Parathyroid adenoma (tissue), 2 donors: Measurements from ENCODE around the gene DOK5.

Source experiments
- H2AFZ ChIP-seq: fragments of 300-600 bp; sonication (generic); one replicate; pipeline ENCODE4 v1.7.0; 2017; ENCODE audit warnings: antibody characterized with exemption, mild to moderate bottlenecking
- H3K27ac ChIP-seq: fragments of 300-600 bp; sonication (generic); one replicate; pipeline ENCODE4 v1.7.0; 2017
- H3K27me3 ChIP-seq: fragments of 300-600 bp; sonication (generic); one replicate; pipeline ENCODE4 v1.7.0; 2017; ENCODE audit warnings: low read length; ENCODE audit not compliant: control insufficient read depth, insufficient read depth
- H3K36me3 ChIP-seq: fragments of 300-600 bp; sonication (generic); one replicate; pipeline ENCODE4 v1.7.0; 2017; ENCODE audit warnings: low read length; ENCODE audit not compliant: control insufficient read depth, insufficient read depth
- H3K4me1 ChIP-seq: fragments of 300-600 bp; sonication (generic); one replicate; pipeline ENCODE4 v1.7.0; 2017; ENCODE audit warnings: control low read depth
- H3K4me2 ChIP-seq: fragments of 300-600 bp; sonication (generic); one replicate; pipeline ENCODE4 v1.7.0; 2017; ENCODE audit warnings: low read length
- H3K4me3 ChIP-seq: fragments of 300-600 bp; sonication (generic); one replicate; pipeline ENCODE4 v1.7.0; 2017; ENCODE audit warnings: low read depth, low read length
- H3K79me2 ChIP-seq: fragments of 300-600 bp; sonication (generic); one replicate; pipeline ENCODE4 v1.7.0; 2017; ENCODE audit warnings: control low read depth
- H3K9ac ChIP-seq: fragments of 300-600 bp; sonication (generic); one replicate; pipeline ENCODE4 v1.7.0; 2017; ENCODE audit warnings: mild to moderate bottlenecking
- H3K9me3 ChIP-seq: fragments of 300-600 bp; sonication (generic); one replicate; pipeline ENCODE4 v1.7.0; 2017; ENCODE audit warnings: low read length; ENCODE audit not compliant: control insufficient read depth
- CTCF ChIP-seq: fragments of 300-600 bp; sonication (generic); IDR thresholded peaks from one replicate; pipeline ENCODE4 v1.7.0; 2017; ENCODE audit warnings: antibody characterized with exemption, mild to moderate bottlenecking
- donor health status: primary hyperparathyroidism.

Gene DOK5

GRCh38 chr20:54450207-54450606 is 25.2 kb upstream of the DOK5 start:
- no peak for TF ChIP-seq CTCF
- no peak overlapping the region for H3K27ac ChIP-seq
- H3K36me3 ChIP-seq = no peaks in the 10 kb centered on the region
- no peak overlapping the region for H3K4me3 ChIP-seq
- H3K4me1 ChIP-seq = no peaks in the 10 kb centered on the region
- no peak overlapping the region for H2AFZ ChIP-seq
- no peaks in the 10 kb centered on the region for H3K27me3 ChIP-seq
- no peaks in the 10 kb centered on the region for H3K79me2 ChIP-seq
- H3K9ac ChIP-seq = no peak overlapping the region
- H3K4me2 ChIP-seq = no peak overlapping the region
- no peaks in the 10 kb centered on the region for H3K9me3 ChIP-seq

GRCh38 chr20:54451171-54451570 is 24.2 kb upstream of the DOK5 start:
- no peak for TF ChIP-seq CTCF
- no peak overlapping the region for H3K4me3 ChIP-seq
- no peaks in the 10 kb centered on the region for H3K79me2 ChIP-seq
- H3K27me3 ChIP-seq = no peaks in the 10 kb centered on the region
- no peaks in the 10 kb centered on the region for H3K36me3 ChIP-seq
- no peak overlapping the region for H3K27ac ChIP-seq
- H2AFZ ChIP-seq = no peak overlapping the region
- H3K9me3 ChIP-seq = no peaks in the 10 kb centered on the region
- H3K9ac ChIP-seq = no peak overlapping the region
- no peak overlapping the region for H3K4me2 ChIP-seq
- H3K4me1 ChIP-seq = no peaks in the 10 kb centered on the region

GRCh38 chr20:54452277-54452676 is 23.1 kb upstream of the DOK5 start:
- Histone ChIP-seq H3K27ac (no peak overlapping the region), H3K36me3 (no peaks in the 10 kb centered on the region), H3K79me2 (no peaks in the 10 kb centered on the region), H3K4me1 (no peaks in the 10 kb centered on the region), H3K27me3 (no peaks in the 10 kb centered on the region), H3K4me2 (no peak overlapping the region), H3K9me3 (no peaks in the 10 kb centered on the region), H2AFZ (no peak overlapping the region), H3K9ac (no peak overlapping the region), H3K4me3 (no peak overlapping the region)
- no peak for TF ChIP-seq CTCF

GRCh38 chr20:54454982-54455381 is 20.4 kb upstream of the DOK5 start:
- H3K9ac ChIP-seq = no peak overlapping the region
- no peaks in the 10 kb centered on the region for H3K4me1 ChIP-seq
- H3K4me3 ChIP-seq = no peak overlapping the region
- H3K79me2 ChIP-seq = no peaks in the 10 kb centered on the region
- H3K27me3 ChIP-seq = no peaks in the 10 kb centered on the region
- no peaks in the 10 kb centered on the region for H3K36me3 ChIP-seq
- H3K27ac ChIP-seq = no peak overlapping the region
- H3K4me2 ChIP-seq = no peak overlapping the region
- no peak for TF ChIP-seq CTCF
- H3K9me3 ChIP-seq = no peaks in the 10 kb centered on the region
- no peak overlapping the region for H2AFZ ChIP-seq

- H3K4me1 ChIP-seq = no peaks in the 10 kb centered on the region
- H3K36me3 ChIP-seq = no peaks in the 10 kb centered on the region
- H3K27me3 ChIP-seq = no peaks in the 10 kb centered on the region
- H3K27ac ChIP-seq = no peak overlapping the region
- H3K4me3 ChIP-seq = no peak overlapping the region
- no peak overlapping the region for H2AFZ ChIP-seq
- no peaks in the 10 kb centered on the region for H3K79me2 ChIP-seq
- no peak for TF ChIP-seq CTCF
- H3K9ac ChIP-seq = no peak overlapping the region
- no peak overlapping the region for H3K4me2 ChIP-seq
- no peaks in the 10 kb centered on the region for H3K9me3 ChIP-seq
Measured at GRCh38 chr20:54456423-54456822, 19.0 kb upstream of the DOK5 start.
